H9 (cell line): Measurements from ENCODE around the gene TFAP2C. TPM values are rescaled to one million over a fixed set of nuclear protein-coding genes. Genes with fewer than 3 reads are reported as not detected.

Experiments used
- DNase-seq: peaks from one replicate; pipeline ENCODE4 v3.0.0-alpha.2; 2017
- H2AFZ ChIP-seq: one replicate; pipeline ENCODE4 v1.6.1; 2013; ENCODE audit warnings: mild to moderate bottlenecking, low read length, control low read depth, moderate library complexity
- H2AK5ac ChIP-seq: 2 replicates; pipeline ENCODE4 v1.6.1; 2013; ENCODE audit warnings: low read length, control low read depth, mixed read lengths; ENCODE audit not compliant: insufficient read length
- H2BK120ac ChIP-seq: one replicate; pipeline ENCODE4 v1.6.1; 2013; ENCODE audit warnings: low read depth, mild to moderate bottlenecking, low read length, control low read depth, inconsistent platforms; ENCODE audit not compliant: poor library complexity, severe bottlenecking
- H2BK12ac ChIP-seq: 2 replicates; pipeline ENCODE4 v1.6.1; 2013; ENCODE audit warnings: low read length, control low read depth, mixed read lengths, low read depth; ENCODE audit not compliant: insufficient read length
- H2BK15ac ChIP-seq: 2 replicates; pipeline ENCODE4 v1.6.1; 2013; ENCODE audit warnings: low read depth, low read length, control low read depth
- H2BK20ac ChIP-seq: one replicate; pipeline ENCODE4 v1.6.1; 2013; ENCODE audit warnings: low read depth, mild to moderate bottlenecking, low read length, control low read depth, inconsistent platforms; ENCODE audit not compliant: poor library complexity, severe bottlenecking
- H2BK5ac ChIP-seq: 2 replicates; pipeline ENCODE4 v1.6.1; 2013; ENCODE audit warnings: low read length, control low read depth, mixed read lengths; ENCODE audit not compliant: insufficient read length
- H3K14ac ChIP-seq: 2 replicates; pipeline ENCODE4 v1.6.1; 2013; ENCODE audit warnings: low read length, control low read depth; ENCODE audit not compliant: insufficient read depth
- H3K18ac ChIP-seq: 2 replicates; pipeline ENCODE4 v1.6.1; 2013; ENCODE audit warnings: low read depth, mild to moderate bottlenecking, mixed read lengths, low read length, control low read depth; ENCODE audit not compliant: insufficient read length
- H3K23ac ChIP-seq: 2 replicates; pipeline ENCODE4 v1.6.1; 2013; ENCODE audit warnings: low read length, control low read depth, mixed read lengths, low read depth; ENCODE audit not compliant: insufficient read length
- H3K23me2 ChIP-seq: 2 replicates; pipeline ENCODE4 v1.6.1; 2013; ENCODE audit warnings: low read depth, mild to moderate bottlenecking, mixed read lengths, low read length, control low read depth; ENCODE audit not compliant: insufficient read length, poor library complexity, severe bottlenecking
- H3K27ac ChIP-seq: 2 replicates; pipeline ENCODE4 v1.5.1; 2013; ENCODE audit warnings: low read length, control low read depth, mixed read lengths, low read depth; ENCODE audit not compliant: insufficient read length
- H3K27me3 ChIP-seq: 2 replicates; pipeline ENCODE4 v1.6.1; 2013; ENCODE audit warnings: low read length, control low read depth, inconsistent platforms; ENCODE audit not compliant: insufficient read depth
- H3K4ac ChIP-seq: 2 replicates; pipeline ENCODE4 v1.6.1; 2013; ENCODE audit warnings: low read depth, mild to moderate bottlenecking, control low read depth, inconsistent platforms, low read length, moderate library complexity
- H3K4me1 ChIP-seq: 2 replicates; pipeline ENCODE4 v1.6.1; 2013; ENCODE audit warnings: low read length, control low read depth, inconsistent platforms; ENCODE audit not compliant: insufficient read depth
- H3K4me2 ChIP-seq: 2 replicates; pipeline ENCODE4 v1.6.1; 2013; ENCODE audit warnings: low read length, control low read depth, mixed read lengths; ENCODE audit not compliant: insufficient read length, insufficient read depth
- H3K56ac ChIP-seq: 2 replicates; pipeline ENCODE4 v1.6.1; 2013; ENCODE audit warnings: low read depth, mild to moderate bottlenecking, mixed read lengths, low read length, control low read depth; ENCODE audit not compliant: insufficient read length
- H3K79me1 ChIP-seq: 2 replicates; pipeline ENCODE4 v1.6.1; 2013; ENCODE audit warnings: low read depth, mild to moderate bottlenecking, moderate library complexity, low read length, control low read depth, inconsistent platforms; ENCODE audit not compliant: insufficient read depth, poor library complexity, severe bottlenecking
- H3K79me2 ChIP-seq: 2 replicates; pipeline ENCODE4 v1.6.1; 2013; ENCODE audit warnings: low read length, control low read depth, inconsistent platforms; ENCODE audit not compliant: insufficient read depth
- H3K9ac ChIP-seq: 2 replicates; pipeline ENCODE4 v1.6.1; 2013; ENCODE audit warnings: low read length, control low read depth, mixed read lengths; ENCODE audit not compliant: insufficient read length; ENCODE audit errors: extremely low read depth
- H3K9me3 ChIP-seq: one replicate; pipeline ENCODE4 v1.6.1; 2013; ENCODE audit warnings: low read depth, low read length, inconsistent platforms; ENCODE audit not compliant: control insufficient read depth
- H3T11ph ChIP-seq: one replicate; pipeline ENCODE4 v1.6.1; 2013; ENCODE audit warnings: mild to moderate bottlenecking, low read length, control low read depth, inconsistent platforms
- H4K20me1 ChIP-seq: one replicate; pipeline ENCODE4 v1.6.1; 2013; ENCODE audit not compliant: control insufficient read depth, insufficient read length, insufficient read depth
- H4K5ac ChIP-seq: 2 replicates; pipeline ENCODE4 v1.6.1; 2013; ENCODE audit warnings: low read depth, mild to moderate bottlenecking, mixed read lengths, low read length, control low read depth; ENCODE audit not compliant: insufficient read length
- H4K8ac ChIP-seq: replicated peaks from 2 replicates; pipeline ENCODE4 v1.6.1; 2013; ENCODE audit warnings: low read length, control low read depth, mixed read lengths, low read depth; ENCODE audit not compliant: insufficient read length
- H4K91ac ChIP-seq: 2 replicates; pipeline ENCODE4 v1.6.1; 2013; ENCODE audit warnings: low read depth, mild to moderate bottlenecking, moderate library complexity, mixed read lengths, low read length, control low read depth; ENCODE audit not compliant: insufficient read length
- H3K27ac Mint-ChIP-seq, 3 experiments: 2 replicates in 2 of 3; 3 replicates in 1 of 3; pipeline ENCODE4 v1.8.0; 2020 to 2021; ENCODE audit warnings: mixed read lengths in 3 of 3, mild to moderate bottlenecking in 1 of 3, moderate library complexity in 1 of 3
- H3K27me3 Mint-ChIP-seq: 2 replicates; pipeline ENCODE4 v1.8.0; 2021; ENCODE audit warnings: low read depth, mild to moderate bottlenecking, moderate library complexity, mixed read lengths
- H3K36me3 Mint-ChIP-seq, 3 experiments: 2 replicates in 2 of 3; 3 replicates in 1 of 3; pipeline ENCODE4 v1.8.0; 2020 to 2021; ENCODE audit warnings: low read depth in 3 of 3, mixed read lengths in 3 of 3; ENCODE audit not compliant: insufficient read depth in 1 of 3
- H3K4me1 Mint-ChIP-seq, 2 experiments: 2 replicates each; pipeline ENCODE4 v1.8.0; 2020; ENCODE audit warnings: mixed read lengths in 2 of 2
- H3K4me3 Mint-ChIP-seq, 2 experiments: 2 replicates in 1 of 2; 3 replicates in 1 of 2; pipeline ENCODE4 v1.8.0; 2020 to 2021; ENCODE audit warnings: mild to moderate bottlenecking in 2 of 2, mixed read lengths in 2 of 2, moderate library complexity in 1 of 2
- H3K9me3 Mint-ChIP-seq, 2 experiments: 2 replicates in 1 of 2; 3 replicates in 1 of 2; pipeline ENCODE4 v1.8.0; 2020; ENCODE audit warnings: mild to moderate bottlenecking in 2 of 2, mixed read lengths in 2 of 2, moderate library complexity in 1 of 2
- CTCF ChIP-seq: fragments of 200-600 bp; sonication (generic); conservative IDR thresholded peaks from 3 replicates; pipeline ENCODE4 v1.8.0; 2021; ENCODE audit warnings: antibody characterized with exemption, mild to moderate bottlenecking
- WGBS: extraction: QIAGEN DNeasy Blood & Tissue Kit; methylation state at CpG from one replicate; pipeline ENCODE4 v1.1.7; 2013; ENCODE audit warnings: missing lambda C conversion rate, low lambda C conversion rate, mixed read lengths; ENCODE audit not compliant: insufficient read length; ENCODE audit errors: extremely low coverage; 5-methylcytosine and 5-hydroxymethylcytosine counted together
- total RNA-seq: library from RNA; stranded (reverse); gene quantifications from 2 replicates; pipeline ENCODE4 v1.2.1, GENCODE V29; 2021

The TFAP2C gene
- total RNA-seq, 1 experiment from 2014 or later, result 24.3 TPM

- Mint-ChIP-seq H3K36me3 (no peaks in the 10 kb centered on the region), H3K27me3 (no peaks in the 10 kb centered on the region; the same call in 1 of the 2 replicates), H3K9me3 (no peaks in the 10 kb centered on the region; a peak in 1 of 5 replicates), H3K4me3 (no peak overlapping the region), H3K4me1 (peaks cover 17 to 18% of the 10 kb centered on the region in 2 experiments), H3K27ac (no peak overlapping the region)
- Histone ChIP-seq H2BK15ac (no peak overlapping the region), H4K8ac (no peak overlapping the region), H3K27me3 (no peaks in the 10 kb centered on the region), H3T11ph (no peak overlapping the region), H2BK12ac (no peak overlapping the region), H3K23ac (no peak overlapping the region), H3K14ac (no peak overlapping the region), H3K4ac (no peak overlapping the region), H2AFZ (no peak overlapping the region), H4K5ac (no peak overlapping the region), H3K9me3 (no peaks in the 10 kb centered on the region), H3K9ac (no peak overlapping the region), H3K79me2 (no peaks in the 10 kb centered on the region), H3K4me2 (no peak overlapping the region), H2BK20ac (no peak overlapping the region), H3K56ac (no peak overlapping the region), H2BK5ac (no peak overlapping the region), H3K79me1 (no peaks in the 10 kb centered on the region), H3K23me2 (no peaks in the 10 kb centered on the region), H3K27ac (no peak overlapping the region), H2BK120ac (no peak overlapping the region), H2AK5ac (no peak overlapping the region), H4K20me1 (no peaks in the 10 kb centered on the region), H4K91ac (no peak overlapping the region), H3K18ac (no peak overlapping the region), H3K4me1 (peaks cover 2% of the 10 kb centered on the region)
- no peak for DNase-seq
- no peak for TF ChIP-seq CTCF
- no CpG with 5 or more reads among the region's 4 CpGs for WGBS
Measured at GRCh38 chr20:56582542-56582941, 46.6 kb upstream of the TFAP2C start.
